Heart left ventricle (tissue), 16 donors: ENCODE data around the gene UGT3A2. TPM values are rescaled to one million over a fixed set of nuclear protein-coding genes. Genes with fewer than 3 reads are reported as not detected.

ENCODE experiments used
- ATAC-seq, 4 donors: fragments of 200-7000 bp; cut with Tn5 transposase; one replicate each; pipeline ENCODE4 v1.9.1; 2020 to 2022; ENCODE audit warnings: moderate library complexity in 4 of 4, mild to moderate bottlenecking in 3 of 4, moderate number of reproducible peaks in 1 of 4
- DNase-seq, 5 donors: peaks; one replicate each; pipeline ENCODE4 v3.0.0-alpha.2; 2020
- H3K27ac ChIP-seq, 12 donors: fragments of 200-600 bp; sonication (generic) in 4 of 12; one replicate each; pipeline versions ENCODE4 v1.5.0 to v1.8.0; 2016 to 2022; ENCODE audit warnings: mild to moderate bottlenecking in 2 of 12
- H3K27me3 ChIP-seq, 9 donors: fragments of 200-600 bp; sonication (generic) in 2 of 9; one replicate each; pipeline versions ENCODE4 v1.5.1 to v1.8.0; 2016 to 2022; ENCODE audit warnings: mild to moderate bottlenecking in 3 of 9
- H3K36me3 ChIP-seq, 9 donors: fragments of 200-600 bp; sonication (generic) in 2 of 9; one replicate each; pipeline versions ENCODE4 v1.5.0 to v1.8.0; 2018 to 2022; ENCODE audit warnings: mild to moderate bottlenecking in 2 of 9
- H3K4me1 ChIP-seq, 12 donors: fragments of 200-600 bp; sonication (generic) in 4 of 12; one replicate each; pipeline versions ENCODE4 v1.5.0 to v1.8.0; 2016 to 2022; ENCODE audit warnings: mild to moderate bottlenecking in 3 of 12
- H3K4me3 ChIP-seq, 12 donors: fragments of 200-600 bp; sonication (generic) in 4 of 12; one replicate each; pipeline versions ENCODE4 v1.5.0 to v1.8.0; 2017 to 2022; ENCODE audit warnings: mild to moderate bottlenecking in 9 of 12, moderate library complexity in 4 of 12
- H3K9me3 ChIP-seq, 12 donors: fragments of 200-600 bp; sonication (generic) in 4 of 12; one replicate each; pipeline versions ENCODE4 v1.5.0 to v1.8.0; 2016 to 2022; ENCODE audit warnings: mild to moderate bottlenecking in 1 of 12
- CTCF ChIP-seq, 12 donors: fragments of 200-600 bp; sonication (generic) in 4 of 12; IDR thresholded peaks; one replicate each; pipeline versions ENCODE4 v1.5.0 to v1.8.0; 2018 to 2022; ENCODE audit warnings: antibody characterized with exemption in 12 of 12, mild to moderate bottlenecking in 5 of 12
- POLR2A ChIP-seq, 2 donors: fragments of 450-650 bp; IDR thresholded peaks; one replicate each; pipeline ENCODE4 v1.6.1; 2017; ENCODE audit warnings: antibody characterized with exemption in 2 of 2, mild to moderate bottlenecking in 2 of 2, moderate library complexity in 2 of 2
- WGBS, 4 donors: extraction: QIAGEN DNeasy Blood & Tissue Kit in 2 of 4; methylation state at CpG; one replicate each; pipeline versions ENCODE4 v1.1.5 to v1.1.7; 2013 to 2018; 5-methylcytosine and 5-hydroxymethylcytosine counted together
- intact Hi-C, 10 donors: fragments of 100-400 bp; cut with DNase I; formaldehyde crosslinking; loops; one replicate each; pipeline versions ENCODE4 v1.11.1 to v1.14.2; 2022
- polyA plus RNA-seq, 2 donors: library from polyadenylated mRNA; stranded (reverse); fragments of 200-250 nt; gene quantifications; one replicate each; pipeline ENCODE4 v1.2.3, GENCODE V29; 2013
- total RNA-seq, 9 donors: library from RNA; depleted of rRNA in 2 of 9; stranded (reverse); fragments of >200 nt in 2 of 9; fragmentation: NEBNext Ultra II Directional in 3 of 9; extraction: Animal tissue kit (Norgen Biotek cat#: 25700) in 3 of 9; gene quantifications; one replicate each; pipeline versions ENCODE4 v1.1.0 to v1.2.4, GENCODE V29; 2016 to 2023
- donor health status: ischemic (EF 13 %, LVEDD 7.1; RV severe dilation, severe dysfunction).
- donor health status: healthy with polysubstance abuse.
- donor health status: DM: no; HTN: yes; CAD: no.
- donor health status: DM: no; HTN: no; CAD: no.
- donor health status: ischemic (EF 25% LVEDD 6.9; RV normal size, moderate dysfunction).
- donor health status: ischemic (EF 25% LVEDD 5.7; RV mildly dilated, moderate dysfunction).
- donor health status: healthy.
- donor health status: DM: yes; HTN: yes; CAD: no.
- donor health status: ischemic (EF 35%, LVEDD 5.7; RV mildly dilated, moderate dysfunction).
- donor health status: nonischemic (EF 11% LVEDD 7.7; RV severe dilation, severe dysfunction).
- donor health status: DM: yes; HTN: yes; CAD: no.
- donor health status: PGD.
- donor health status: ischemic (EF 29% LVEDD 5.4; RV normal size, mild dysfunction).
- donor health status: nonischemic (EF 23%, LVEDD 6.1; RV moderate dilation, normal function).

Gene UGT3A2
- total and polyA plus RNA-seq, 11 donors, result 0.32 TPM; not detected in 10

GRCh38 chr5:36033486-36033885, 33.2 kb downstream of the UGT3A2 start:
- TF ChIP-seq POLR2A (IDR thresholded peaks at IDR 0.05), result no peak
- no peak for TF ChIP-seq CTCF (IDR thresholded peaks at IDR 0.05)
- 65 to 77% (median 67%) methylated on average over 1 of the region's 1 CpG for WGBS, 4 donors
- no peak for ATAC-seq

GRCh38 chr5:36033047-36033446, 33.6 kb downstream of the UGT3A2 start:
- intact Hi-C loops, result no loop called here
- no peak for ATAC-seq
- no peaks in the 10 kb centered on the region for H3K36me3 ChIP-seq
- H3K4me1 ChIP-seq, result no peaks in the 10 kb centered on the region
- TF ChIP-seq POLR2A (IDR thresholded peaks at IDR 0.05), result no peak
- no peak for TF ChIP-seq CTCF (IDR thresholded peaks at IDR 0.05)
- H3K9me3 ChIP-seq, result no peaks in the 10 kb centered on the region
- no peak overlapping the region for H3K4me3 ChIP-seq
- no peak for DNase-seq
- no peaks in the 10 kb centered on the region for H3K27me3 ChIP-seq
- H3K27ac ChIP-seq, result no peak overlapping the region

More at GRCh38 chr5:36033486-36033885, 33.2 kb downstream of the UGT3A2 start:
- DNase-seq, result no peak
- H3K27me3 ChIP-seq, result no peaks in the 10 kb centered on the region
- intact Hi-C loops, result no loop called here
- H3K4me3 ChIP-seq, result no peak overlapping the region
- H3K36me3 ChIP-seq, result no peaks in the 10 kb centered on the region
- no peaks in the 10 kb centered on the region for H3K4me1 ChIP-seq
- H3K27ac ChIP-seq, result no peak overlapping the region
- no peaks in the 10 kb centered on the region for H3K9me3 ChIP-seq

- intact Hi-C loops, result no loop called here
- peaks cover 0 to 4% (median 0%) of the 10 kb centered on the region in 12 donors for H3K9me3 ChIP-seq
- no peak overlapping the region for H3K4me3 ChIP-seq
- no peaks in the 10 kb centered on the region for H3K4me1 ChIP-seq
- WGBS, 4 donors, result 66 to 80% (median 74%) methylated on average over 6 of the region's 6 CpGs
- no peak overlapping the region for H3K27ac ChIP-seq
- ATAC-seq (no peak), DNase-seq (no peak)
- H3K36me3 ChIP-seq, result no peaks in the 10 kb centered on the region
- H3K27me3 ChIP-seq, result no peaks in the 10 kb centered on the region
- TF ChIP-seq POLR2A (IDR thresholded peaks at IDR 0.05) (no peak), CTCF (IDR thresholded peaks at IDR 0.05) (no peak)
Measured at GRCh38 chr5:36031223-36031622, 35.5 kb downstream of the UGT3A2 start.

- Histone ChIP-seq H3K4me3 (no peak overlapping the region), H3K4me1 (no peaks in the 10 kb centered on the region), H3K9me3 (peaks cover 0 to 6% (median 0%) of the 10 kb centered on the region in 12 donors), H3K36me3 (no peaks in the 10 kb centered on the region), H3K27ac (no peak overlapping the region), H3K27me3 (no peaks in the 10 kb centered on the region)
- WGBS, 4 donors, result 73 to 94% (median 90%) methylated on average over 1 of the region's 1 CpG
- no peak for TF ChIP-seq CTCF (IDR thresholded peaks at IDR 0.05)
- intact Hi-C loops, result no loop called here
- DNase-seq, result no peak
- no peak for ATAC-seq
Measured at GRCh38 chr5:36029914-36030313, 36.8 kb downstream of the UGT3A2 start.
